ENCODE results near the gene LTBR. TPM values are rescaled to one million over a fixed set of nuclear protein-coding genes. Genes with fewer than 3 reads are reported as not detected.

LTBR gene
- total RNA-seq, 1 experiment from 2014 or later: 194 TPM

GRCh38 chr12:6435961-6436715, 52.2 kb downstream of the LTBR start:
- no TSS peak for BruUV-seq (replicated peaks)
- intact Hi-C loops (cut with micrococcal nuclease; ENCODE audit: unreplicated experiment): no loop called here
- Histone ChIP-seq H3K27me3 (replicated peaks; ENCODE audit: control insufficient read depth, insufficient read depth, low read length) (no peaks in the 10 kb centered on the region), H3K4me1 (no peaks in the 10 kb centered on the region), H3K4me3 (ENCODE audit: low read depth, low read length) (no peak overlapping the region), H3K36me3 (ENCODE audit: control insufficient read depth, insufficient read depth, low read length) (no peaks in the 10 kb centered on the region), H3K9me3 (no peaks in the 10 kb centered on the region)
- ChIA-PET POLR2A (no interaction called here), CTCF (interaction anchor here (1.0 kb wide), 1 partner anchor 98 kb away, joined by 3 read pairs; the partner anchor contains the start of gene GAPDH)
- Mint-ChIP-seq H3K36me3 (ENCODE audit: insufficient read depth, unreplicated experiment) (no peaks in the 10 kb centered on the region), H3K27ac (ENCODE audit: unreplicated experiment) (no peak overlapping the region), H3K4me1 (ENCODE audit: low read depth, unreplicated experiment) (no peaks in the 10 kb centered on the region), H3K4me3 (ENCODE audit: unreplicated experiment) (no peak overlapping the region), H3K27me3 (ENCODE audit: insufficient read depth, unreplicated experiment) (no peaks in the 10 kb centered on the region), H3K9me3 (ENCODE audit: unreplicated experiment) (no peaks in the 10 kb centered on the region)
- DNase-seq: peak in 1 of 2 experiments; percentile 21
- no peak for TF ChIP-seq CTCF (IDR thresholded peaks at IDR 0.05; ENCODE audit: insufficient read depth in 1 of 2, low read depth in 1 of 2, low read length in 1 of 2, severe bottlenecking in 1 of 2, unreplicated experiment in 1 of 2)

- no peaks in the 10 kb centered on the region for H3K27me3 ChIP-seq (replicated peaks; ENCODE audit: control insufficient read depth, insufficient read depth, low read length)
- BruUV-seq (replicated peaks): no TSS peak
- intact Hi-C loops (cut with micrococcal nuclease; ENCODE audit: unreplicated experiment): no loop called here
- Mint-ChIP-seq H3K36me3 (ENCODE audit: insufficient read depth, unreplicated experiment) (no peaks in the 10 kb centered on the region), H3K9me3 (ENCODE audit: unreplicated experiment) (no peaks in the 10 kb centered on the region), H3K4me1 (ENCODE audit: low read depth, unreplicated experiment) (no peaks in the 10 kb centered on the region), H3K27me3 (ENCODE audit: insufficient read depth, unreplicated experiment) (no peaks in the 10 kb centered on the region), H3K4me3 (ENCODE audit: unreplicated experiment) (no peak overlapping the region), H3K27ac (ENCODE audit: unreplicated experiment) (no peak overlapping the region)
- no peaks in the 10 kb centered on the region for H3K9me3 ChIP-seq
- POLR2A ChIA-PET: no interaction called here
- peak in 1 of 2 experiments; percentile 19 for DNase-seq
- TF ChIP-seq CTCF (IDR thresholded peaks at IDR 0.05; ENCODE audit: insufficient read depth in 1 of 2, low read depth in 1 of 2, low read length in 1 of 2, severe bottlenecking in 1 of 2, unreplicated experiment in 1 of 2): no peak
- CTCF ChIA-PET: interaction anchor here (2.5 kb wide), 1 partner anchor 28 kb away, joined by 11 read pairs; no protein-coding TSS in a partner anchor
- no peaks in the 10 kb centered on the region for H3K36me3 ChIP-seq (ENCODE audit: control insufficient read depth, insufficient read depth, low read length)
- H3K4me1 ChIP-seq: no peaks in the 10 kb centered on the region
- H3K4me3 ChIP-seq (ENCODE audit: low read depth, low read length): no peak overlapping the region
Observed at GRCh38 chr12:6437586-6437985, 53.6 kb downstream of the LTBR start.

GRCh38 chr12:6438345-6438744, 54.4 kb downstream of the LTBR start:
- no peaks in the 10 kb centered on the region for H3K4me1 Mint-ChIP-seq (ENCODE audit: low read depth, unreplicated experiment)
- TF ChIP-seq CTCF (IDR thresholded peaks at IDR 0.05; ENCODE audit: insufficient read depth in 1 of 2, low read depth in 1 of 2, low read length in 1 of 2, severe bottlenecking in 1 of 2, unreplicated experiment in 1 of 2): no peak
- Histone ChIP-seq H3K4me3 (ENCODE audit: low read depth, low read length) (no peak overlapping the region), H3K36me3 (ENCODE audit: control insufficient read depth, insufficient read depth, low read length) (no peaks in the 10 kb centered on the region), H3K27me3 (replicated peaks; ENCODE audit: control insufficient read depth, insufficient read depth, low read length) (no peaks in the 10 kb centered on the region), H3K4me1 (no peaks in the 10 kb centered on the region), H3K9me3 (no peaks in the 10 kb centered on the region)
- H3K27me3 Mint-ChIP-seq (ENCODE audit: insufficient read depth, unreplicated experiment): no peaks in the 10 kb centered on the region
- POLR2A ChIA-PET: interaction anchor here (0.6 kb wide), 1 partner anchor 55 kb away, joined by 3 read pairs; the partner anchor contains the start of gene MRPL51
- no peak overlapping the region for H3K27ac Mint-ChIP-seq (ENCODE audit: unreplicated experiment)
- no peaks in the 10 kb centered on the region for H3K36me3 Mint-ChIP-seq (ENCODE audit: insufficient read depth, unreplicated experiment)
- H3K9me3 Mint-ChIP-seq (ENCODE audit: unreplicated experiment): no peaks in the 10 kb centered on the region
- intact Hi-C loops (cut with micrococcal nuclease; ENCODE audit: unreplicated experiment): no loop called here
- BruUV-seq (replicated peaks): no TSS peak
- no peak overlapping the region for H3K4me3 Mint-ChIP-seq (ENCODE audit: unreplicated experiment)
- CTCF ChIA-PET: interaction anchor here (0.6 to 2.5 kb wide), 2 partner anchors 14 to 27 kb away, joined by 3 to 11 read pairs; no protein-coding TSS in a partner anchor
- DNase-seq: peak in 1 of 2 experiments; percentile 15

All from Caco-2 (cell line).